ENCODE data around the gene GAD1.

Gene GAD1

DNA sequence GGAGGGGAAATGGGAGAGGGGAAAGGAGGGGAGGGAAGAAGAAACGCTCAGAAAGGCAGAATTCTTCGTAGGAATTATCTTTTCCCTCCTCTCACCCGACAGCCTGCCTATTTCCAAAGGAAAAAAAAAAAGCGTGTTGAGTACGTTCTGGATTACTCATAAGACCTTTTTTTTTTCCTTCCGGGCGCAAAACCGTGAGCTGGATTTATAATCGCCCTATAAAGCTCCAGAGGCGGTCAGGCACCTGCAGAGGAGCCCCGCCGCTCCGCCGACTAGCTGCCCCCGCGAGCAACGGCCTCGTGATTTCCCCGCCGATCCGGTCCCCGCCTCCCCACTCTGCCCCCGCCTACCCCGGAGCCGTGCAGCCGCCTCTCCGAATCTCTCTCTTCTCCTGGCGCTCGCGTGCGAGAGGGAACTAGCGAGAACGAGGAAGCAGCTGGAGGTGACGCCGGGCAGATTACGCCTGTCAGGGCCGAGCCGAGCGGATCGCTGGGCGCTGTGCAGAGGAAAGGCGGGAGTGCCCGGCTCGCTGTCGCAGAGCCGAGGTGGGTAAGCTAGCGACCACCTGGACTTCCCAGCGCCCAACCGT is at the start of gene GAD1:
Gene GAD1, plus strand, starts transcription at position 384 of the 589 bp plus-strand sequence. CDS start 1,705 bp downstream, outside the sequence.
- DNase-seq (ENCODE audit: low read depth), result peak; percentile 35
- TF ChIP-seq, protein P1, sequence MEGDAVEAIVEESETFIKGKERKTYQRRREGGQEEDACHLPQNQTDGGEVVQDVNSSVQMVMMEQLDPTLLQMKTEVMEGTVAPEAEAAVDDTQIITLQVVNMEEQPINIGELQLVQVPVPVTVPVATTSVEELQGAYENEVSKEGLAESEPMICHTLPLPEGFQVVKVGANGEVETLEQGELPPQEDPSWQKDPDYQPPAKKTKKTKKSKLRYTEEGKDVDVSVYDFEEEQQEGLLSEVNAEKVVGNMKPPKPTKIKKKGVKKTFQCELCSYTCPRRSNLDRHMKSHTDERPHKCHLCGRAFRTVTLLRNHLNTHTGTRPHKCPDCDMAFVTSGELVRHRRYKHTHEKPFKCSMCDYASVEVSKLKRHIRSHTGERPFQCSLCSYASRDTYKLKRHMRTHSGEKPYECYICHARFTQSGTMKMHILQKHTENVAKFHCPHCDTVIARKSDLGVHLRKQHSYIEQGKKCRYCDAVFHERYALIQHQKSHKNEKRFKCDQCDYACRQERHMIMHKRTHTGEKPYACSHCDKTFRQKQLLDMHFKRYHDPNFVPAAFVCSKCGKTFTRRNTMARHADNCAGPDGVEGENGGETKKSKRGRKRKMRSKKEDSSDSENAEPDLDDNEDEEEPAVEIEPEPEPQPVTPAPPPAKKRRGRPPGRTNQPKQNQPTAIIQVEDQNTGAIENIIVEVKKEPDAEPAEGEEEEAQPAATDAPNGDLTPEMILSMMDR (conservative IDR thresholded peaks at IDR 0.05; ENCODE audit: low read depth, low read length), result no peak
- H3K4me3 ChIP-seq (ENCODE audit: low read depth, low read length), result peak within 1 kb of the TSS; percentile 29

DNA sequence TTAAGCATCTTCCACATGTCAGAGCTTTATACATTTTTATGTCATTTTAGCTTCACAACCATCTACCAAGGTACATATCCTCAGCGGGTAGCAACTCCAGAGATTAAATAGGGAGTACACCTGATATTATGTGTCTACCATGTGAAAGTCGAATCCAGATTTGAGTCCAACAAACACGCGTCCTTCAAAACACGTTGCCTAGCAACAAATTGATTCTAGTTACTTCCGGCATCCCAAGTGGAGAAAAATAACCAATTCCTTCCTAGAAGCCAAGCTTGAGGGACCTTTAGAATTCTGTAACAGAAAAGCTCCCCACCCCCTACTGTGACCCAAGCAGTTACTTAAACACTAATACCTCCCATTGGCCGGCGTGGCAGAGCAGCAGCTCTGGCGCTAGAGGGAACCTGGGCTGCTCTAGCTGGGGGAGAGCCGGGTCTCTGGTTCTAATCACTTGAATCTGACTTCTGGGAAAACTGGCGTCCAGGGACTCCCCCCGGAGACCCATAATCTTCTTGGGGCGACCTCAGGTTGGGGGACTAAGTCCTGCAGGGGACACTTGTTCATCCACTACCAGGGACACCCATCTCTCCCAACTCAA is 46.6 kb upstream of the GAD1 start, which contains the start of gene ERICH2:
Gene ERICH2, plus strand, starts transcription at position 371 of the 598 bp plus-strand sequence. CDS start 304 bp downstream, outside the sequence.
- TF ChIP-seq, protein P1 (conservative IDR thresholded peaks at IDR 0.05; ENCODE audit: low read depth, low read length), result peak; percentile 35
- peak; percentile 55 for DNase-seq (ENCODE audit: low read depth)

DNA sequence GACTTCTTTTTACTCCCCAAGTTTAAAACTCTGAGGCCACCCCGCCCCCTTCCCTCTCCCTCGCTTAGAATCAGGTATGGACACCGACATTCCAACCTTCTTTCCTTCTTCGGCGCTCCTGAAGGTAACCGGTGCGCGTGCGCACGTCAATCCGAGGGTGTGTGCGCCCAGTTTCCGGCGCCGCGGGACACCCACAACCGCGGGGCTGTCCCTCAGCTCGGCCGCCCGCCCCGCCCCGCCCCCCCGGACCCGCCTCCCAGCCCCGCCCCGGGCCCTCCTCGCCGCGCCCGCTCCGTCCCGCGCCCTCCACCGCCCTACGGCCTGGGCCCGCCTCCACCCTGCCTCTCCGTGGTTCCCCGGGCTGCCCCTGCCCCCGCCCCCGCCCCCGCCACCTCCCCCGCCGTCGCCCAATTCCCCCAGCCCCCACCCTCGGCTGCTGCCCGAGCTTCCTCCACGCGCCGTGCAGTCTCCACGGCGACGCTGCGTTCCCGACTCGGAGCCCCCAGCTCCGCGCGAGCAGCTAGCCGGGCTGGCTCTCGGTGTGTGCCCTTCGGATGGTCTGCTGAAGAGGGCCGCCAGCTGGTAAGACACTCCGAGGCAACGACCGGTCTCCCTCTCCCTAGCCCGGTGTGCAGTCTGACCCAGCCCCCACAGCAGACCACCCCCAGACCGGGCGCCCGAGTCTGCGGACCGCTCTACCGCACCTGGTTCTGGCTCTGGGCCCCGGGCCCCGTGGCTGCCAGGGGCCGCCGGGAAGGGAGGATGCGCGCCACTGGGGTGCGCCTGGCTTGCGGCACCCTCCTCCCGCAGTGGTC is 45.9 kb upstream of the GAD1 start:
- DNase-seq (ENCODE audit: low read depth), result peak; percentile 51
- peak overlapping the region; percentile 62 for H3K4me3 ChIP-seq (ENCODE audit: low read depth, low read length)
- TF ChIP-seq, protein P1 (conservative IDR thresholded peaks at IDR 0.05; ENCODE audit: low read depth, low read length), result no peak

More for the DNA sequence above, 46.6 kb upstream of the GAD1 start, which contains the start of gene ERICH2:
- peak within 1 kb of the TSS; percentile 62 for H3K4me3 ChIP-seq (ENCODE audit: low read depth, low read length)

DNA sequence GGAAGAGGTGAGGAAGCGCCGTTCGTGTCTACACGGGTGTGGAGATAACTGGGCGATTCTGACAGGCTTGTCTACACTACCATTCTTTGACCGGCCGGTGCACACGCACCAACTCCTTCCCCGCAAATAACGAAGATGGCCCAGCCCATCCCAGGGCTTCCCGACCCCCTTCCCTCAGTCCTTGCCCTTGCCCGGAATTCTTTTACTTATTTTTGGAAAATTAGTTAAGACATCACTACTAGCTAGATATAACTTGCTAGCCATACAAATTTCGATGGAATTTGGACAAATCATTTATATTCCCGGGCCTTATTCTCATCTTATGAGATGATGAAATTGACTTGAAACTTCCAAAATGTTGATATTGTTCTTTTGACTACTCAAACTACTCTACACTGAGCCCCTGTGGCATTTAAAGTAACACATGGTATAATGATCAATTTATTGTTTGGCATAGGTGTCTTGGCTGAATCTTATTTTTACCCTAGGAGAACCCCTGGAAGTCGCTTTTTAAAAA is 45.2 kb upstream of the GAD1 start:
- TF ChIP-seq, protein P1 (conservative IDR thresholded peaks at IDR 0.05; ENCODE audit: low read depth, low read length), result no peak
- H3K4me3 ChIP-seq (ENCODE audit: low read depth, low read length), result peak overlapping the region; percentile 62
- DNase-seq (ENCODE audit: low read depth), result peak; percentile 1

DNA sequence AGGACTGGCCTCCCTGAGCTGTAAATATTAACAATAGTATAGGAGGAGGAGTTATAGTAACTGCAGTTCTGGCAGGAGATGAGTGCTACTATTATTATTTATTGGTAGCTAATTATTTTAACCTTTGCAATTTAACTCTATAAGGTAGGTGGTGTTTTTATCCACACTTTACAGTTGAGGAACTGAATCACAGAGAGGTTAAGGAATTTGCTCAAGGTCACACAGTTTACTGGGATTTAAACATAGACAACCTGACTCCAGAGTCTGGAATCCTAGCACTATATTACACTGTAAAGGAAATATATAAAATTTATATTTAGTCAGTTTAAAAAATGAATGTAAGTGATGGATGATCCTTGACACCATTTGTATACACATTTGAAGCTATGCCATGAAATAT is 44.4 kb upstream of the GAD1 start:
- no peak overlapping the region for H3K4me3 ChIP-seq (ENCODE audit: low read depth, low read length)
- DNase-seq (ENCODE audit: low read depth), result no peak
- TF ChIP-seq, protein P1 (conservative IDR thresholded peaks at IDR 0.05; ENCODE audit: low read depth, low read length), result no peak

DNA sequence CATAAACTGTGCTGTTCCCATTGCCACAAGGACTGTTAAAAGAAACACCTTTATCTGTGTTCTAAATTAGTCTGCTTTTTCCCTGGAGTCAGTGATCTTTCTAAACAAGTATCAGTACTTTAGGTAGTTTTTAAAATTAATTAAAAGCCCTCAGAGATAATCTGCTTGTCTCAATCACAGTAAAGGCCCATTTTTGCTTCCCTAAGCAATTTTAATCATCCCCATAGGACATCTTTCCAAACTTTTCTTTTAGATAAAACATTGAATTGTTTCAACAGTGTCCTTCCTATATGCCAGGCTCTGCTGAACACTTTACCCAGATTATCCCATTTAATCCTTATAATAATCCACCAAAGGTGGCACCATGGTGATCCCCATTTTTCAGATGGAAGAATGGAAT is 42.6 kb upstream of the GAD1 start:
- DNase-seq (ENCODE audit: low read depth), result no peak
- no peak overlapping the region for H3K4me3 ChIP-seq (ENCODE audit: low read depth, low read length)
- TF ChIP-seq, protein P1 (conservative IDR thresholded peaks at IDR 0.05; ENCODE audit: low read depth, low read length), result no peak
